ENCODE measurements around the gene UNC13C. TPM values are rescaled to one million over a fixed set of nuclear protein-coding genes. Genes with fewer than 3 reads are reported as not detected.

Gene UNC13C
- total RNA-seq, 1 experiment from 2014 or later, result not detected

- no peaks in the 10 kb centered on the region for H3K27me3 ChIP-seq (ENCODE audit: insufficient read depth, low read length)
- H3K27ac ChIP-seq (ENCODE audit: low read depth, low read length), result no peak overlapping the region
- BruUV-seq (replicated peaks), result no TSS peak
- no peak for ATAC-seq
- no peak overlapping the region for H3K9ac ChIP-seq (ENCODE audit: low read length)
- no peaks in the 10 kb centered on the region for H3K9me2 ChIP-seq (ENCODE audit: insufficient read depth)
- H4K20me1 ChIP-seq (ENCODE audit: insufficient read depth), result no peaks in the 10 kb centered on the region
- no peak overlapping the region for H3K4me3 ChIP-seq (replicated peaks in 1 of 2; ENCODE audit: low read depth in 1 of 2, low read length in 2 of 2)
- ChIA-PET RAD21 (ENCODE audit: low non-redundant PET in 1 of 2, low total read pairs in 2 of 2, uncharacterized antibody in 2 of 2, unreplicated experiment in 2 of 2) (no interaction called here), POLR2A (no interaction called here), CTCF (no interaction called here)
- TF ChIP-seq SP1 (IDR thresholded peaks at IDR 0.05; ENCODE audit: low read depth) (no peak), ZFX (IDR thresholded peaks at IDR 0.05) (no peak), JUND (IDR thresholded peaks at IDR 0.05) (no peak), TCF7L2 (IDR thresholded peaks at IDR 0.05; ENCODE audit: borderline replicate concordance, extremely low read depth, insufficient read depth, insufficient read length) (no peak), ELF1 (IDR thresholded peaks at IDR 0.05; ENCODE audit: borderline replicate concordance, low read depth) (no peak), POLR2A (IDR thresholded peaks at IDR 0.05; ENCODE audit: borderline replicate concordance, extremely low read depth, insufficient read depth, insufficient read length) (no peak), POLR2AphosphoS5 (IDR thresholded peaks at IDR 0.05; ENCODE audit: low read depth, low read length) (no peak), EGR1 (IDR thresholded peaks at IDR 0.05; ENCODE audit: low read depth) (no peak), ZNF274 (IDR thresholded peaks at IDR 0.05; ENCODE audit: low read depth, low read length) (no peak)
- TF ChIP-seq, protein P1, sequence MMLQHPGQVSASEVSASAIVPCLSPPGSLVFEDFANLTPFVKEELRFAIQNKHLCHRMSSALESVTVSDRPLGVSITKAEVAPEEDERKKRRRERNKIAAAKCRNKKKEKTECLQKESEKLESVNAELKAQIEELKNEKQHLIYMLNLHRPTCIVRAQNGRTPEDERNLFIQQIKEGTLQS (IDR thresholded peaks at IDR 0.05), result no peak
- peaks cover 5 to 42% of the 10 kb centered on the region in 2 experiments; a peak in 2 of 4 replicates for H3K9me3 ChIP-seq (ENCODE audit: control insufficient read depth in 1 of 2, insufficient read depth in 1 of 2, low read depth in 1 of 2, low read length in 2 of 2)
- H2AFZ ChIP-seq (ENCODE audit: low read depth, low read length, poor library complexity, severe bottlenecking), result no peak overlapping the region
- DNase-seq (ENCODE audit: low read depth, low spot score), result no peak
- no peaks in the 10 kb centered on the region for H3K4me1 ChIP-seq (ENCODE audit: control insufficient read depth in 1 of 2, insufficient read depth in 2 of 2, low read length in 2 of 2)
- intact Hi-C loops (cut with micrococcal nuclease), result no loop called here
- H3K79me2 ChIP-seq (ENCODE audit: insufficient read depth, low read length), result no peaks in the 10 kb centered on the region
- H3K36me3 ChIP-seq (ENCODE audit: control insufficient read depth in 1 of 2, insufficient read depth in 2 of 2, low read length in 2 of 2), result no peaks in the 10 kb centered on the region
- no peak overlapping the region for H3K4me2 ChIP-seq (ENCODE audit: low read length)
These were observed 55.2 kb downstream of the UNC13C start for GRCh38 chr15:54033356-54033860.

- no peaks in the 10 kb centered on the region for H3K27me3 ChIP-seq (ENCODE audit: insufficient read depth, low read length)
- no peak overlapping the region for H2AFZ ChIP-seq (ENCODE audit: low read depth, low read length, poor library complexity, severe bottlenecking)
- no peaks in the 10 kb centered on the region for H4K20me1 ChIP-seq (ENCODE audit: insufficient read depth)
- H3K27ac ChIP-seq (ENCODE audit: low read depth, low read length), result no peak overlapping the region
- ATAC-seq (no peak), DNase-seq (ENCODE audit: low read depth, low spot score) (no peak)
- intact Hi-C loops (cut with micrococcal nuclease), result no loop called here
- ChIA-PET POLR2A (no interaction called here), CTCF (no interaction called here), RAD21 (ENCODE audit: low non-redundant PET in 1 of 2, low total read pairs in 2 of 2, uncharacterized antibody in 2 of 2, unreplicated experiment in 2 of 2) (no interaction called here)
- H3K9me3 ChIP-seq (ENCODE audit: control insufficient read depth in 1 of 2, insufficient read depth in 1 of 2, low read depth in 1 of 2, low read length in 2 of 2), result peaks cover 5 to 40% of the 10 kb centered on the region in 2 experiments; a peak in 2 of 4 replicates
- H3K4me3 ChIP-seq (replicated peaks in 1 of 2; ENCODE audit: low read depth in 1 of 2, low read length in 2 of 2), result no peak overlapping the region
- H3K9me2 ChIP-seq (ENCODE audit: insufficient read depth), result no peaks in the 10 kb centered on the region
- H3K4me1 ChIP-seq (ENCODE audit: control insufficient read depth in 1 of 2, insufficient read depth in 2 of 2, low read length in 2 of 2), result no peaks in the 10 kb centered on the region
- H3K4me2 ChIP-seq (ENCODE audit: low read length), result no peak overlapping the region
- H3K9ac ChIP-seq (ENCODE audit: low read length), result no peak overlapping the region
- no TSS peak for BruUV-seq (replicated peaks)
- H3K36me3 ChIP-seq (ENCODE audit: control insufficient read depth in 1 of 2, insufficient read depth in 2 of 2, low read length in 2 of 2), result no peaks in the 10 kb centered on the region
- no peaks in the 10 kb centered on the region for H3K79me2 ChIP-seq (ENCODE audit: insufficient read depth, low read length)
- TF ChIP-seq ZFX (IDR thresholded peaks at IDR 0.05), result no peak
- TF ChIP-seq ZNF274 (IDR thresholded peaks at IDR 0.05; ENCODE audit: low read depth, low read length), result no peak
- no peak for TF ChIP-seq POLR2AphosphoS5 (IDR thresholded peaks at IDR 0.05; ENCODE audit: low read depth, low read length)
- no peak for TF ChIP-seq YY1 (IDR thresholded peaks at IDR 0.05; ENCODE audit: extremely low read depth, insufficient replicate concordance, low read depth, low read length)
- no peak for TF ChIP-seq EGR1 (IDR thresholded peaks at IDR 0.05; ENCODE audit: low read depth)
- no peak for TF ChIP-seq SIN3A (IDR thresholded peaks at IDR 0.05; ENCODE audit: low read depth)
- TF ChIP-seq TCF7L2 (IDR thresholded peaks at IDR 0.05; ENCODE audit: borderline replicate concordance, extremely low read depth, insufficient read depth, insufficient read length), result no peak
- TF ChIP-seq, protein P2, sequence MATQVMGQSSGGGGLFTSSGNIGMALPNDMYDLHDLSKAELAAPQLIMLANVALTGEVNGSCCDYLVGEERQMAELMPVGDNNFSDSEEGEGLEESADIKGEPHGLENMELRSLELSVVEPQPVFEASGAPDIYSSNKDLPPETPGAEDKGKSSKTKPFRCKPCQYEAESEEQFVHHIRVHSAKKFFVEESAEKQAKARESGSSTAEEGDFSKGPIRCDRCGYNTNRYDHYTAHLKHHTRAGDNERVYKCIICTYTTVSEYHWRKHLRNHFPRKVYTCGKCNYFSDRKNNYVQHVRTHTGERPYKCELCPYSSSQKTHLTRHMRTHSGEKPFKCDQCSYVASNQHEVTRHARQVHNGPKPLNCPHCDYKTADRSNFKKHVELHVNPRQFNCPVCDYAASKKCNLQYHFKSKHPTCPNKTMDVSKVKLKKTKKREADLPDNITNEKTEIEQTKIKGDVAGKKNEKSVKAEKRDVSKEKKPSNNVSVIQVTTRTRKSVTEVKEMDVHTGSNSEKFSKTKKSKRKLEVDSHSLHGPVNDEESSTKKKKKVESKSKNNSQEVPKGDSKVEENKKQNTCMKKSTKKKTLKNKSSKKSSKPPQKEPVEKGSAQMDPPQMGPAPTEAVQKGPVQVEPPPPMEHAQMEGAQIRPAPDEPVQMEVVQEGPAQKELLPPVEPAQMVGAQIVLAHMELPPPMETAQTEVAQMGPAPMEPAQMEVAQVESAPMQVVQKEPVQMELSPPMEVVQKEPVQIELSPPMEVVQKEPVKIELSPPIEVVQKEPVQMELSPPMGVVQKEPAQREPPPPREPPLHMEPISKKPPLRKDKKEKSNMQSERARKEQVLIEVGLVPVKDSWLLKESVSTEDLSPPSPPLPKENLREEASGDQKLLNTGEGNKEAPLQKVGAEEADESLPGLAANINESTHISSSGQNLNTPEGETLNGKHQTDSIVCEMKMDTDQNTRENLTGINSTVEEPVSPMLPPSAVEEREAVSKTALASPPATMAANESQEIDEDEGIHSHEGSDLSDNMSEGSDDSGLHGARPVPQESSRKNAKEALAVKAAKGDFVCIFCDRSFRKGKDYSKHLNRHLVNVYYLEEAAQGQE (IDR thresholded peaks at IDR 0.05; ENCODE audit: low read depth), result no peak
- no peak for TF ChIP-seq SRF (IDR thresholded peaks at IDR 0.05; ENCODE audit: low read depth)
- TF ChIP-seq CTCF (IDR thresholded peaks at IDR 0.05 in 2 of 3, conservative IDR thresholded peaks at IDR 0.05 in 1 of 3; ENCODE audit: borderline replicate concordance in 1 of 3, insufficient read depth in 1 of 3, low read depth in 2 of 3, low read length in 2 of 3), result no peak
These were observed 55.7 kb downstream of the UNC13C start for GRCh38 chr15:54033869-54034458.

Measured in HCT116 (cell line).